ENCODE results near the gene LRRC71. TPM values are rescaled to one million over a fixed set of nuclear protein-coding genes. Genes with fewer than 3 reads are reported as not detected.

Gene LRRC71
- total and polyA plus RNA-seq, 10 of the 15 experiments (the other 5 are each of a cell fraction or from before 2014, with no cell fraction given) = not detected

- no peak for TF ChIP-seq WRNIP1 (IDR thresholded peaks at IDR 0.05; ENCODE audit: borderline replicate concordance, low read depth, low read length)
- TF ChIP-seq SMAD5 (IDR thresholded peaks at IDR 0.05; ENCODE audit: low read depth) = no peak
- TF ChIP-seq IKZF2 (IDR thresholded peaks at IDR 0.05) = no peak
- TF ChIP-seq IRF5 (IDR thresholded peaks at IDR 0.05; ENCODE audit: borderline replicate concordance) = no peak
- no peak for TF ChIP-seq EGR1 (IDR thresholded peaks at IDR 0.05; ENCODE audit: borderline replicate concordance in 1 of 2, low read depth in 2 of 2, low read length in 2 of 2)
- TF ChIP-seq ZBED1 (IDR thresholded peaks at IDR 0.05; ENCODE audit: borderline replicate concordance) = no peak
- TF ChIP-seq NR2C2 (IDR thresholded peaks at IDR 0.05; ENCODE audit: borderline replicate concordance, control insufficient read depth, insufficient read length, low read depth) = no peak
- no peak for TF ChIP-seq MTA3 (IDR thresholded peaks at IDR 0.05; ENCODE audit: borderline replicate concordance, low read length)
Measured at GRCh38 chr1:156949127-156949526, 28.7 kb downstream of the LRRC71 start (continued).

- H3K4me3 ChIP-seq = no peak overlapping the region
- no peak for ATAC-seq
- DNase-seq (ENCODE audit: low read depth, low spot score) = no peak
- no TSS peak for BruUV-seq (replicated peaks)
- no peaks in the 10 kb centered on the region for H3K4me1 ChIP-seq (ENCODE audit: control insufficient read depth, insufficient read depth, low read length)
- CTCF ChIA-PET = no interaction called here
- no peaks in the 10 kb centered on the region for H3K79me2 ChIP-seq (ENCODE audit: control insufficient read depth, insufficient read depth, low read length)
- RAD21 ChIA-PET (ENCODE audit: unreplicated experiment) = no interaction called here
- no peak overlapping the region for H3K9ac ChIP-seq (ENCODE audit: control insufficient read depth, insufficient read depth, low read length)
- no peaks in the 10 kb centered on the region for H3K9me3 ChIP-seq (replicated peaks; ENCODE audit: control insufficient read depth, insufficient read depth, low read length)
- H3K27ac ChIP-seq (ENCODE audit: control insufficient read depth, insufficient read depth) = no peak overlapping the region
- no peak overlapping the region for H2AFZ ChIP-seq (ENCODE audit: control insufficient read depth, low read depth, low read length)
- H3K27me3 ChIP-seq (replicated peaks in 1 of 2; ENCODE audit: control insufficient read depth in 2 of 2, insufficient read depth in 2 of 2, low read length in 1 of 2) = no peaks in the 10 kb centered on the region; a peak in 1 of 4 replicates
- SMC1A ChIA-PET (ENCODE audit: uncharacterized antibody, unreplicated experiment) = interaction anchor here (0.7 kb wide), 1 partner anchor 148 kb away, joined by 3 read pairs; no protein-coding TSS in a partner anchor
- intact Hi-C loops (cut with micrococcal nuclease; ENCODE audit: unreplicated experiment) (no loop called here), in situ Hi-C loops (cut with MboI) (no loop called here)
- H3K4me2 ChIP-seq (ENCODE audit: control insufficient read depth, insufficient read depth) = no peak overlapping the region
- H3K36me3 ChIP-seq (ENCODE audit: control insufficient read depth in 2 of 2, insufficient read depth in 2 of 2, low read length in 1 of 2) = peaks cover 0 to 9% of the 10 kb centered on the region in 2 experiments; a peak in 3 of 4 replicates
- FAIRE-seq = no peak
- WGBS (ENCODE audit: insufficient coverage, insufficient replicate concordance, low lambda C conversion rate, missing lambda C conversion rate) = 88% methylated on average over 5 of the region's 5 CpGs
- POLR2A ChIA-PET = no interaction called here
- H4K20me1 ChIP-seq (ENCODE audit: control insufficient read depth, insufficient read depth) = no peaks in the 10 kb centered on the region
- TF ChIP-seq ESRRA (IDR thresholded peaks at IDR 0.05; ENCODE audit: low read length) (no peak), CBX5 (IDR thresholded peaks at IDR 0.05; ENCODE audit: low read depth) (no peak), SUPT20H (IDR thresholded peaks at IDR 0.05; ENCODE audit: borderline replicate concordance, control insufficient read depth, low read depth, low read length) (no peak), TAF1 (IDR thresholded peaks at IDR 0.05; ENCODE audit: borderline replicate concordance, low read depth, low read length) (no peak), E2F8 (IDR thresholded peaks at IDR 0.05; ENCODE audit: low read depth, partially characterized antibody) (no peak), MAX (IDR thresholded peaks at IDR 0.05; ENCODE audit: low read depth, low read length) (no peak), SMC3 (IDR thresholded peaks at IDR 0.05; ENCODE audit: borderline replicate concordance, low read length) (no peak), ZBTB33 (IDR thresholded peaks at IDR 0.05) (no peak)
Measured at GRCh38 chr1:156951371-156951770, 30.9 kb downstream of the LRRC71 start.

Measured in GM12878 (cell line).